Gastrocnemius medialis (tissue), 4 donors: ENCODE data around the gene CALY.

Experiments
- CTCF ChIP-seq, 5 experiments: fragments of 450-650 bp in 3 of 5; fragments of 200-600 bp in 2 of 5; sonication (generic) in 2 of 5; IDR thresholded peaks in 4 of 5; conservative IDR thresholded peaks in 1 of 5; 1 replicate in 4 of 5; 2 replicates in 1 of 5; pipeline ENCODE4 v1.5.1; 2016 to 2019; ENCODE audit warnings: antibody characterized with exemption in 5 of 5, mild to moderate bottlenecking in 3 of 5, moderate library complexity in 3 of 5
- POLR2A ChIP-seq, 2 donors: fragments of 450-650 bp; IDR thresholded peaks; one replicate each; pipeline ENCODE4 v1.6.1; 2017; ENCODE audit warnings: antibody characterized with exemption in 2 of 2, mild to moderate bottlenecking in 2 of 2, moderate library complexity in 2 of 2

GRCh38 chr10:133315847-133316246 is 20.8 kb downstream of the CALY start:
- no peak for TF ChIP-seq CTCF (IDR thresholded peaks at IDR 0.05 in 4 of 5, conservative IDR thresholded peaks at IDR 0.05 in 1 of 5)
- no peak for TF ChIP-seq POLR2A (IDR thresholded peaks at IDR 0.05)
